ENCODE results near the gene USO1. TPM values are rescaled to one million over a fixed set of nuclear protein-coding genes. Genes with fewer than 3 reads are reported as not detected.

The USO1 gene
- total and polyA plus RNA-seq, 2 of the 13 experiments (the other 11 are each of a cell fraction or from before 2014, with no cell fraction given), result 52.2 to 87.7 TPM

- peak; percentile 40 for TF ChIP-seq SRSF1 (optimal IDR thresholded peaks at IDR 0.05; ENCODE audit: low read depth, low read length)
- TF ChIP-seq ZBTB10 (CRISPR knock-in tag; IDR thresholded peaks at IDR 0.05; ENCODE audit: borderline replicate concordance), result peak; percentile 25; the same call in 1 of the 2 replicates
- peak; percentile 73 for TF ChIP-seq ZFX (CRISPR knock-in tag; IDR thresholded peaks at IDR 0.05; ENCODE audit: low read depth)
- no peak for TF ChIP-seq HDAC1 (CRISPR knock-in tag; IDR thresholded peaks at IDR 0.05)
- TF ChIP-seq ZNF446 (CRISPR knock-in tag; IDR thresholded peaks at IDR 0.05), result no peak
- TF ChIP-seq FOXP4 (CRISPR knock-in tag; IDR thresholded peaks at IDR 0.05), result no peak
- TF ChIP-seq, protein P1, sequence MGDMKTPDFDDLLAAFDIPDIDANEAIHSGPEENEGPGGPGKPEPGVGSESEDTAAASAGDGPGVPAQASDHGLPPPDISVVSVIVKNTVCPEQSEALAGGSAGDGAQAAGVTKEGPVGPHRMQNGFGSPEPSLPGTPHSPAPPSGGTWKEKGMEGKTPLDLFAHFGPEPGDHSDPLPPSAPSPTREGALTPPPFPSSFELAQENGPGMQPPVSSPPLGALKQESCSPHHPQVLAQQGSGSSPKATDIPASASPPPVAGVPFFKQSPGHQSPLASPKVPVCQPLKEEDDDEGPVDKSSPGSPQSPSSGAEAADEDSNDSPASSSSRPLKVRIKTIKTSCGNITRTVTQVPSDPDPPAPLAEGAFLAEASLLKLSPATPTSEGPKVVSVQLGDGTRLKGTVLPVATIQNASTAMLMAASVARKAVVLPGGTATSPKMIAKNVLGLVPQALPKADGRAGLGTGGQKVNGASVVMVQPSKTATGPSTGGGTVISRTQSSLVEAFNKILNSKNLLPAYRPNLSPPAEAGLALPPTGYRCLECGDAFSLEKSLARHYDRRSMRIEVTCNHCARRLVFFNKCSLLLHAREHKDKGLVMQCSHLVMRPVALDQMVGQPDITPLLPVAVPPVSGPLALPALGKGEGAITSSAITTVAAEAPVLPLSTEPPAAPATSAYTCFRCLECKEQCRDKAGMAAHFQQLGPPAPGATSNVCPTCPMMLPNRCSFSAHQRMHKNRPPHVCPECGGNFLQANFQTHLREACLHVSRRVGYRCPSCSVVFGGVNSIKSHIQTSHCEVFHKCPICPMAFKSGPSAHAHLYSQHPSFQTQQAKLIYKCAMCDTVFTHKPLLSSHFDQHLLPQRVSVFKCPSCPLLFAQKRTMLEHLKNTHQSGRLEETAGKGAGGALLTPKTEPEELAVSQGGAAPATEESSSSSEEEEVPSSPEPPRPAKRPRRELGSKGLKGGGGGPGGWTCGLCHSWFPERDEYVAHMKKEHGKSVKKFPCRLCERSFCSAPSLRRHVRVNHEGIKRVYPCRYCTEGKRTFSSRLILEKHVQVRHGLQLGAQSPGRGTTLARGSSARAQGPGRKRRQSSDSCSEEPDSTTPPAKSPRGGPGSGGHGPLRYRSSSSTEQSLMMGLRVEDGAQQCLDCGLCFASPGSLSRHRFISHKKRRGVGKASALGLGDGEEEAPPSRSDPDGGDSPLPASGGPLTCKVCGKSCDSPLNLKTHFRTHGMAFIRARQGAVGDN (CRISPR knock-in tag; IDR thresholded peaks at IDR 0.05), result peak; percentile 67
- no peak for TF ChIP-seq ZNF281 (CRISPR knock-in tag; IDR thresholded peaks at IDR 0.05; ENCODE audit: borderline replicate concordance)
- TF ChIP-seq THYN1 (CRISPR knock-in tag; IDR thresholded peaks at IDR 0.05; ENCODE audit: borderline replicate concordance, low read depth), result no peak
- TF ChIP-seq SATB2 (CRISPR knock-in tag; IDR thresholded peaks at IDR 0.05), result no peak
- no peak for TF ChIP-seq CBX2 (IDR thresholded peaks at IDR 0.05; ENCODE audit: low read depth, low read length)
- TF ChIP-seq CBX2 (CRISPR knock-in tag; IDR thresholded peaks at IDR 0.05; ENCODE audit: low read depth), result no peak
- TF ChIP-seq TAF1 (CRISPR knock-in tag; IDR thresholded peaks at IDR 0.05), result peak; percentile 73
These were observed 719 bp downstream of the USO1 start (continued) for GRCh38 chr4:75724867-75725724.
